Activated CD4-positive, alpha-beta memory T cell treated with anti-CD3 and anti-CD28 coated beads, Interleukin-2, amount 10 ng/mL, durations not matched to agents 7 days and 5 days (primary cell): ENCODE measurements around the gene DYRK4. TPM values are rescaled to one million over a fixed set of nuclear protein-coding genes. Genes with fewer than 3 reads are reported as not detected.

Experiments
- CTCF ChIA-PET: fragments of 350-600 bp; sonication (Branson Sonifier 250); formaldehyde crosslinking; loops from one replicate; lab custom pipeline; 2021; ENCODE audit warnings: antibody characterized with exemption, inconsistent platforms; lab: Charles Lee
- POLR2A ChIA-PET: fragments of 350-600 bp; sonication (Branson Sonifier 250); formaldehyde crosslinking; loops from one replicate; lab custom pipeline; 2021; ENCODE audit warnings: antibody characterized with exemption; lab: Charles Lee
- DNase-seq: peaks from one replicate; pipeline ENCODE4 v3.0.0-alpha.2; 2020
- H3K27ac Mint-ChIP-seq: one replicate; pipeline ENCODE4 v1.8.0; 2021; ENCODE audit warnings: mild to moderate bottlenecking, mixed read lengths
- H3K27me3 Mint-ChIP-seq: one replicate; pipeline ENCODE4 v1.8.0; 2021; ENCODE audit warnings: mixed read lengths
- H3K36me3 Mint-ChIP-seq: one replicate; pipeline ENCODE4 v1.8.0; 2021; ENCODE audit warnings: low read depth, mixed read lengths
- H3K4me1 Mint-ChIP-seq: one replicate; pipeline ENCODE4 v1.8.0; 2021; ENCODE audit warnings: mixed read lengths
- H3K4me3 Mint-ChIP-seq: one replicate; pipeline ENCODE4 v1.8.0; 2021; ENCODE audit warnings: mild to moderate bottlenecking, mixed read lengths
- H3K9me3 Mint-ChIP-seq: one replicate; pipeline ENCODE4 v1.8.0; 2021; ENCODE audit warnings: mixed read lengths
- total RNA-seq, 2 experiments: library from RNA; stranded (reverse); gene quantifications; one replicate each; pipeline ENCODE4 v1.2.3, GENCODE V29; 2021

The DYRK4 gene
- total RNA-seq, 2 experiments from 2014 or later = 22.9 to 24.4 TPM

- H3K27ac Mint-ChIP-seq = no peak overlapping the region
- ChIA-PET CTCF (interaction anchor here (0.7 kb wide), 1 partner anchor 9 kb away, joined by 6 read pairs; no protein-coding TSS in a partner anchor), POLR2A (interaction anchor here (0.6 to 2.4 kb wide), 5 partner anchors 34 to 1636 kb away, joined by 3 to 8 read pairs (median 3); partner anchors contain the start of genes AKAP3 and NDUFA9)
- H3K9me3 Mint-ChIP-seq = no peaks in the 10 kb centered on the region
- H3K4me3 Mint-ChIP-seq = no peak overlapping the region
- DNase-seq = no peak
- no peaks in the 10 kb centered on the region for H3K27me3 Mint-ChIP-seq
- peaks cover 37% of the 10 kb centered on the region for H3K36me3 Mint-ChIP-seq
- peaks cover 48% of the 10 kb centered on the region for H3K4me1 Mint-ChIP-seq
Measured at GRCh38 chr12:4540638-4541037, 21.4 kb upstream of the DYRK4 start.

- POLR2A ChIA-PET = no interaction called here
- no peaks in the 10 kb centered on the region for H3K27me3 Mint-ChIP-seq
- no peak overlapping the region for H3K4me3 Mint-ChIP-seq
- no peak overlapping the region for H3K27ac Mint-ChIP-seq
- H3K9me3 Mint-ChIP-seq = no peaks in the 10 kb centered on the region
- peaks cover 54% of the 10 kb centered on the region for H3K36me3 Mint-ChIP-seq
- peaks cover 16% of the 10 kb centered on the region for H3K4me1 Mint-ChIP-seq
- CTCF ChIA-PET = no interaction called here
- no peak for DNase-seq
Measured at GRCh38 chr12:4545195-4545594, 16.8 kb upstream of the DYRK4 start.

GRCh38 chr12:4552191-4552590, 9.8 kb upstream of the DYRK4 start:
- H3K36me3 Mint-ChIP-seq = peaks cover 56% of the 10 kb centered on the region
- H3K27ac Mint-ChIP-seq = no peak overlapping the region
- no peaks in the 10 kb centered on the region for H3K9me3 Mint-ChIP-seq
- H3K4me3 Mint-ChIP-seq = no peak overlapping the region
- POLR2A ChIA-PET = no interaction called here
- CTCF ChIA-PET = no interaction called here
- H3K27me3 Mint-ChIP-seq = no peaks in the 10 kb centered on the region
- no peak for DNase-seq
- H3K4me1 Mint-ChIP-seq = peaks cover 2% of the 10 kb centered on the region

- no peak for DNase-seq
- ChIA-PET CTCF (interaction anchor here (0.5 kb wide), 1 partner anchor 29 kb away, joined by 3 read pairs; no protein-coding TSS in a partner anchor), POLR2A (no interaction called here)
- Mint-ChIP-seq H3K36me3 (peaks cover 53% of the 10 kb centered on the region), H3K4me3 (no peak overlapping the region), H3K9me3 (no peaks in the 10 kb centered on the region), H3K27me3 (no peaks in the 10 kb centered on the region), H3K4me1 (peaks cover 2% of the 10 kb centered on the region), H3K27ac (no peak overlapping the region)
Measured at GRCh38 chr12:4553943-4554342, 8.1 kb upstream of the DYRK4 start.

GRCh38 chr12:4555804-4556203, 6.2 kb upstream of the DYRK4 start:
- H3K27me3 Mint-ChIP-seq = no peaks in the 10 kb centered on the region
- DNase-seq = no peak
- POLR2A ChIA-PET = no interaction called here

GRCh38 chr12:4556735-4557530, 5.1 kb upstream of the DYRK4 start:
- H3K27me3 Mint-ChIP-seq = no peaks in the 10 kb centered on the region
- H3K36me3 Mint-ChIP-seq = peaks cover 50% of the 10 kb centered on the region
- DNase-seq = no peak
- peaks cover 2% of the 10 kb centered on the region for H3K4me1 Mint-ChIP-seq
- no peak overlapping the region for H3K27ac Mint-ChIP-seq
- ChIA-PET CTCF (no interaction called here), POLR2A (no interaction called here)
- H3K4me3 Mint-ChIP-seq = no peak overlapping the region
- no peaks in the 10 kb centered on the region for H3K9me3 Mint-ChIP-seq

More at GRCh38 chr12:4555804-4556203, 6.2 kb upstream of the DYRK4 start:
- no peaks in the 10 kb centered on the region for H3K9me3 Mint-ChIP-seq
- peaks cover 2% of the 10 kb centered on the region for H3K4me1 Mint-ChIP-seq
- H3K36me3 Mint-ChIP-seq = peaks cover 47% of the 10 kb centered on the region
- no peak overlapping the region for H3K27ac Mint-ChIP-seq
- no peak overlapping the region for H3K4me3 Mint-ChIP-seq
- CTCF ChIA-PET = no interaction called here

GRCh38 chr12:4557586-4557985, 4.4 kb upstream of the DYRK4 start:
- Mint-ChIP-seq H3K27ac (no peak overlapping the region), H3K36me3 (peaks cover 55% of the 10 kb centered on the region), H3K27me3 (no peaks in the 10 kb centered on the region), H3K4me3 (no peak overlapping the region), H3K9me3 (no peaks in the 10 kb centered on the region), H3K4me1 (peaks cover 2% of the 10 kb centered on the region)
- ChIA-PET CTCF (no interaction called here), POLR2A (no interaction called here)
- no peak for DNase-seq

- H3K36me3 Mint-ChIP-seq = peaks cover 50% of the 10 kb centered on the region
- ChIA-PET CTCF (no interaction called here), POLR2A (no interaction called here)
- H3K4me1 Mint-ChIP-seq = peaks cover 2% of the 10 kb centered on the region
- no peaks in the 10 kb centered on the region for H3K27me3 Mint-ChIP-seq
- H3K4me3 Mint-ChIP-seq = no peak overlapping the region
- H3K9me3 Mint-ChIP-seq = no peaks in the 10 kb centered on the region
- DNase-seq = no peak
- H3K27ac Mint-ChIP-seq = no peak overlapping the region
Measured at GRCh38 chr12:4558171-4558570, 3.8 kb upstream of the DYRK4 start.

GRCh38 chr12:4563336-4563735, 1.3 kb downstream of the DYRK4 start:
- POLR2A ChIA-PET = no interaction called here
- H3K4me1 Mint-ChIP-seq = peaks cover 1% of the 10 kb centered on the region
- no peaks in the 10 kb centered on the region for H3K9me3 Mint-ChIP-seq
- no peaks in the 10 kb centered on the region for H3K27me3 Mint-ChIP-seq
- no peak overlapping the region for H3K27ac Mint-ChIP-seq
- H3K36me3 Mint-ChIP-seq = peaks cover 24% of the 10 kb centered on the region
- CTCF ChIA-PET = no interaction called here
- no peak for DNase-seq
- no peak overlapping the region for H3K4me3 Mint-ChIP-seq

GRCh38 chr12:4564818-4565217, 2.8 kb downstream of the DYRK4 start:
- no peak for DNase-seq
- ChIA-PET CTCF (no interaction called here), POLR2A (interaction anchor here (0.8 kb wide), 1 partner anchor 33 kb away, joined by 3 read pairs; no protein-coding TSS in a partner anchor)
- peaks cover 22% of the 10 kb centered on the region for H3K36me3 Mint-ChIP-seq
- no peak overlapping the region for H3K27ac Mint-ChIP-seq
- peaks cover 1% of the 10 kb centered on the region for H3K4me1 Mint-ChIP-seq
- no peaks in the 10 kb centered on the region for H3K9me3 Mint-ChIP-seq
- no peaks in the 10 kb centered on the region for H3K27me3 Mint-ChIP-seq
- H3K4me3 Mint-ChIP-seq = no peak overlapping the region

GRCh38 chr12:4566474-4566873, 4.5 kb downstream of the DYRK4 start:
- DNase-seq = no peak
- peaks cover 1% of the 10 kb centered on the region for H3K4me1 Mint-ChIP-seq
- H3K4me3 Mint-ChIP-seq = no peak overlapping the region
- CTCF ChIA-PET = no interaction called here
- H3K36me3 Mint-ChIP-seq = peaks cover 8% of the 10 kb centered on the region
- H3K27ac Mint-ChIP-seq = no peak overlapping the region
- H3K27me3 Mint-ChIP-seq = no peaks in the 10 kb centered on the region
- POLR2A ChIA-PET = no interaction called here
- no peaks in the 10 kb centered on the region for H3K9me3 Mint-ChIP-seq

GRCh38 chr12:4567073-4567881, 5.3 kb downstream of the DYRK4 start:
- CTCF ChIA-PET = no interaction called here
- peaks cover 3% of the 10 kb centered on the region for H3K36me3 Mint-ChIP-seq

GRCh38 chr12:4569261-4569660, 7.3 kb downstream of the DYRK4 start:
- CTCF ChIA-PET = no interaction called here
- Mint-ChIP-seq H3K4me3 (no peak overlapping the region), H3K36me3 (no peaks in the 10 kb centered on the region), H3K27me3 (no peaks in the 10 kb centered on the region), H3K27ac (no peak overlapping the region), H3K4me1 (peaks cover 1% of the 10 kb centered on the region), H3K9me3 (no peaks in the 10 kb centered on the region)
- DNase-seq = no peak
- POLR2A ChIA-PET = no interaction called here

More at GRCh38 chr12:4567073-4567881, 5.3 kb downstream of the DYRK4 start:
- H3K4me1 Mint-ChIP-seq = peaks cover 1% of the 10 kb centered on the region
- no peaks in the 10 kb centered on the region for H3K9me3 Mint-ChIP-seq
- no peak overlapping the region for H3K27ac Mint-ChIP-seq
- no peaks in the 10 kb centered on the region for H3K27me3 Mint-ChIP-seq
- POLR2A ChIA-PET = no interaction called here
- DNase-seq = no peak
- H3K4me3 Mint-ChIP-seq = no peak overlapping the region
